Common myeloid progenitor, CD34-positive (primary cell): ENCODE data around the gene OSTF1.
A peak's percentile ranks its signal among the peaks of the same experiment; 100 is the strongest.

Experiments
- CTCF ChIA-PET: fragments of 350-600 bp; sonication (Branson Sonifier 250); formaldehyde crosslinking; loops from one replicate; lab custom pipeline; 2021; ENCODE audit warnings: antibody characterized with exemption; lab: Charles Lee
- POLR2A ChIA-PET: fragments of 350-600 bp; sonication (Branson Sonifier 250); formaldehyde crosslinking; loops from one replicate; lab custom pipeline; 2021; ENCODE audit warnings: antibody characterized with exemption; lab: Charles Lee
- DNase-seq, 3 donors: peaks; one replicate each; pipeline versions ENCODE4 v3.0.0 to v3.0.0-alpha.2; 2013
- H3K27ac ChIP-seq, 2 experiments: 1 replicate in 1 of 2; 2 replicates in 1 of 2; pipeline ENCODE4 v1.7.0; 2013; ENCODE audit warnings: inconsistent platforms in 2 of 2, low read length in 2 of 2, mild to moderate bottlenecking in 2 of 2, low read depth in 1 of 2, moderate library complexity in 1 of 2; ENCODE audit not compliant: severe bottlenecking in 2 of 2, insufficient read depth in 1 of 2, poor library complexity in 1 of 2
- H3K27me3 ChIP-seq, 5 experiments: replicated peaks in 2 of 5; 1 replicate in 3 of 5; 2 replicates in 2 of 5; pipeline versions ENCODE4 v1.6.1 to v1.7.0; 2013; ENCODE audit warnings: low read length in 4 of 5, mild to moderate bottlenecking in 2 of 5, moderate library complexity in 2 of 5, inconsistent platforms in 1 of 5; ENCODE audit not compliant: insufficient read depth in 5 of 5, control insufficient read depth in 4 of 5
- H3K36me3 ChIP-seq, 4 experiments: 1 replicate in 2 of 4; 2 replicates in 2 of 4; pipeline versions ENCODE4 v1.6.1 to v1.7.0; 2013; ENCODE audit warnings: low read length in 3 of 4, control low read depth in 1 of 4, mild to moderate bottlenecking in 1 of 4; ENCODE audit not compliant: control insufficient read depth in 4 of 4, insufficient read depth in 4 of 4
- H3K4me1 ChIP-seq, 4 experiments: 1 replicate in 3 of 4; 2 replicates in 1 of 4; pipeline versions ENCODE4 v1.6.1 to v1.7.1; 2013; ENCODE audit warnings: low read length in 3 of 4, mild to moderate bottlenecking in 3 of 4, control low read depth in 1 of 4, inconsistent platforms in 1 of 4, moderate library complexity in 1 of 4; ENCODE audit not compliant: control insufficient read depth in 4 of 4, insufficient read depth in 4 of 4; ENCODE audit errors: control extremely low read depth in 1 of 4
- H3K4me3 ChIP-seq, 7 experiments: 1 replicate in 4 of 7; 2 replicates in 3 of 7; pipeline versions ENCODE4 v1.5.1 to v1.7.0; 2013; ENCODE audit warnings: mild to moderate bottlenecking in 7 of 7, low read length in 6 of 7, moderate library complexity in 6 of 7, inconsistent platforms in 2 of 7, low read depth in 2 of 7, control low read depth in 1 of 7; ENCODE audit not compliant: insufficient read depth in 4 of 7, control insufficient read depth in 1 of 7; ENCODE audit errors: extremely low read depth in 1 of 7
- H3K9me3 ChIP-seq, 5 experiments: 1 replicate in 4 of 5; 2 replicates in 1 of 5; pipeline versions ENCODE4 v1.6.1 to v1.7.1; 2013; ENCODE audit warnings: low read length in 4 of 5, mild to moderate bottlenecking in 2 of 5, inconsistent platforms in 1 of 5, low read depth in 1 of 5, moderate library complexity in 1 of 5; ENCODE audit not compliant: control insufficient read depth in 4 of 5, insufficient read depth in 2 of 5; ENCODE audit errors: control extremely low read depth in 1 of 5
- WGBS: methylation state at CpG from one replicate; pipeline ENCODE4 v1.1.5; 2013; ENCODE audit not compliant: insufficient coverage; 5-methylcytosine and 5-hydroxymethylcytosine counted together

OSTF1 gene

DNA sequence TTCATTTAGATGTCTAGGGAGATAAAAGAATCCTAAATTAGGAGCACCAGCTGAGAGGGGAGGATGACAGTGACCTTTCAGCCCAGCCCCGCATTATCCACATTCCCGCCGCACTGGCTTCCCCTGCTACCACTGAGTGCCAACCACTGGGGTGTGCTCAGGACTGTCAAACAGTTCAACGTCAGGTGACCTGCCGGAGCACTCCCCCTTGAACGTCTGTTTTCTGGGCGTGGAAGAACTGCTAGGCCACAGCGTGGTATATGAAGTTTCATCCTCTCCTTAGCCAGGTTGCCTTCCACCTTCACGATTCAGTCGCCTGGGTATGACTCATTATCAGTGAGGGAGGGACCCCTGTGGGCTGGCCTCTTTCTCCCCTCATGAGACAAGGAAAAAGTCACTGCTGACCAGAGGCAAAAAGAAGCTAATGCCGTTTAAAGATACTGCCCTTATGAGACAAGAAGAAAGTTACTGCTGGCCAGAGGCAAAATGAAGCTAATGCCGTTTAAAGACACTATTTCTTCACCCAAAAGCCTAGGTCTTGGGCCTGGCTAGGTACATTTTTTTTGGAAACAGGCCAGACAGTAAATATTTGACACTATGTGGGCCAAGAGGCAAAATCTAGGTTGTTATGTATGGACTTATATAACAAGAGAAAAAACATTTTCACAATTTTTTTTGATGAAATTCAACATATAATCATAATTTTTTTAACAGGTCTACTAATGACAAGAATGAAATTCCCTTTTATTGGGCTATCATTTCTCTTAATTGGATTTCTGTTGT lies 4.9 kb upstream of the OSTF1 start:
- 92% methylated on average over 11 of the region's 12 CpGs for WGBS
- POLR2A ChIA-PET = interaction anchor here (0.6 kb wide), 1 partner anchor 10 kb away, joined by 3 read pairs; no protein-coding TSS in a partner anchor
- H3K27me3 ChIP-seq = no peaks in the 10 kb centered on the region
- H3K9me3 ChIP-seq = no peaks in the 10 kb centered on the region
- H3K4me3 ChIP-seq = no peak overlapping the region
- CTCF ChIA-PET = interaction anchor here (0.6 to 1.6 kb wide), 5 partner anchors 9 to 267 kb away, joined by 3 to 6 read pairs (median 4); partner anchors contain the start of gene CARNMT1
- no peak overlapping the region for H3K27ac ChIP-seq
- peak in 1 of 3 donors; percentile 9 for DNase-seq
- H3K4me1 ChIP-seq = peaks cover 0 to 26% (median 19%) of the 10 kb centered on the region in 4 experiments
- peaks cover 0 to 6% (median 4%) of the 10 kb centered on the region in 4 experiments for H3K36me3 ChIP-seq

DNA sequence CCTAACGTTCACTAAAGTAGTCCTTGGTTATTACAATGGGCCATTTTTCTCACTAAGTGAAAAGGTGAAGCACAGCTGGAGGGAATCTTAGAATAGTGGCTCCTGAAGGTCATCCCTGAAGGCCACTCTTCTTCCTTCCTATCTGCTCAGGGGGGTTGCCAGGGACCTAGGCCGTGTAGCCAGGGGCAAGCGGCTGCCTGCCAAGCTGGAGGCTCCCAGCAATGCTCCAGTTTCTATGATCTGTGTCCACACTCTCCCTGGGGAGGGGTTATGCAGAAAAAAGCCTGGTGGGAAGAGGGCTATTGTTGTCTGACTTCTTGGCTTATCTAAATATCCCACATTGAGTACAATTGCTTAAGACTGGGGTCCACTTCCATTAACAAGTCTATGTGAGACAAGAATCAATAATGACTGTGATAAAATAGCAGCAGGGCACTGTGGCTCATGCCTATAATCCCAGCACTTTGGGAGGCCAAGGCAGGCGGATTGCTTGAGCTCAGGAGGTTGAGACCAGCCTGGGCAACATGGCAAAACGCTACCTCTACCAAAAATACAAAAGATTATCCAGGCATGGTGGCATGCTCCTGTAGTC lies 4.1 kb upstream of the OSTF1 start:
- DNase-seq = no peak
- Histone ChIP-seq H3K27ac (no peak overlapping the region), H3K27me3 (no peaks in the 10 kb centered on the region), H3K36me3 (peaks cover 0 to 6% (median 4%) of the 10 kb centered on the region in 4 experiments), H3K9me3 (no peaks in the 10 kb centered on the region), H3K4me1 (peaks cover 2 to 29% (median 21%) of the 10 kb centered on the region in 4 experiments), H3K4me3 (no peak overlapping the region)
- CTCF ChIA-PET = interaction anchor here (1.6 to 2.0 kb wide), 2 partner anchors 9 to 56 kb away, joined by 4 to 6 read pairs; partner anchors contain the start of gene CARNMT1
- 100% methylated on average over 2 of the region's 5 CpGs for WGBS
- POLR2A ChIA-PET = no interaction called here

DNA sequence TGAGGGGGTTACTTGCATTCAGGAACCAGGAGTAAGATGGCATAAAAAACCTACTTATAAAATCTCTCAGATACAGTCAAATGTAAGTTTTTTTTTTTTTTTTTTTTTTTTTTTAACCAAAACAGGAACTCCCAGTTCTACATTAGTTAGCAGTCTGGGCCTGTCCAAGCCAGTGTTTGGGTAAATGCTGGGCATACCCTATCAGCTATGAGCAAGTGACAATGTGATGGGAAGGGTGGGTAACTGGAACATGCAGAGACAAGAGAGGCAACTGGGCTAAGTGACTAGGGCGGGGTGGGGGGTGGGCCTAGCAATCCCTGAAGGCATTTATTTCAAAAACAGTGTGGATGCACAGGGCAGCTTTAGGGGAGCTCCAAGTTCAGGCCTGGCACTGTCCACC lies 2.7 kb upstream of the OSTF1 start:
- H3K27ac ChIP-seq = no peak overlapping the region
- peak in 2 of 3 donors; percentile 46 to 63 for DNase-seq
- peaks cover 7 to 42% (median 26%) of the 10 kb centered on the region in 4 experiments for H3K4me1 ChIP-seq
- 67% methylated on average over 1 of the region's 1 CpG for WGBS
- ChIA-PET CTCF (interaction anchor here (0.9 to 2.3 kb wide), 5 partner anchors 8 to 311 kb away, joined by 3 to 10 read pairs (median 3); partner anchors contain the start of gene CARNMT1), POLR2A (no interaction called here)
- no peaks in the 10 kb centered on the region for H3K27me3 ChIP-seq
- H3K4me3 ChIP-seq = peak overlapping the region in 1 of 7 experiments; percentile 12
- peaks cover 0 to 5% (median 2%) of the 10 kb centered on the region in 4 experiments for H3K36me3 ChIP-seq
- H3K9me3 ChIP-seq = no peaks in the 10 kb centered on the region

DNA sequence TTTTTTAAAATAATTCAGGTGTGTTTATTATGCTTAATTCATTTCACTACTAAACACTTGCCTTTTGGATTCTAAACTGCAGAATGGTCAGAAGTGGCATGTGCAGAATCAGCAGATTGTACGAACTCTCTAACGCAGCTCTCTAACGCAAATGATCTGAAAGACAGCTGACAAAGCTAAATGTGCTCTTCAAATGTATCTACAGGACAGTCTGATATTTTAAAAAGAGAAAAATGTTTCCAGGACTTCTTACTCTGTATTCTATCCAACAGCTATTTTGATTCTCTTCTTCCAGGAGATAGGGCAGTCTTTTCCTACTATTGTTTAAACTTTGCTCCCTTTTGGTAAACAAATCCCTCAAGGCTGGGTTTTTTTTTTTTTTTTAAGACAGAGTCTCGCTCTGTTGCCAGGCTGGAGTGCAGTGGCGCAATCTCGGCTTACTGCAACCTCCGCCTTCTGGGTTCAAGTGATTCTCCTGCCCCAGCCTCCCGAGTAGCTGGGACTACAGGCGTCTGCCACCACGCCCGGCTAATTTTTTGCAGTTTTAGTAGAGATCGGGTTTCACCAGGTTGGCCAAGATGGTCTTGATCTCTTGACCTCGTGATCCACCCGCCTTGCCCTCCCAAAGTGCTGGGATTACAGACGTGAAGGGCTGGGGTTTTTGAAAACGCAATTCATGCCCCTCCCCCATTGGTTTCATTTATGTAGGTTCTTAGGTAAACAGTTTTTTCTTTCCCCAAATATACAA lies 1.6 kb upstream of the OSTF1 start:
- no peak for DNase-seq
- POLR2A ChIA-PET = no interaction called here
- CTCF ChIA-PET = interaction anchor here (0.6 to 2.3 kb wide), 9 partner anchors 8 to 447 kb away, joined by 3 to 10 read pairs (median 3); partner anchors contain the start of gene CARNMT1
- Histone ChIP-seq H3K4me3 (peak overlapping the region in 6 of 7 experiments; percentile 91 to 99 (median 96)), H3K27me3 (no peaks in the 10 kb centered on the region), H3K9me3 (no peaks in the 10 kb centered on the region), H3K27ac (peak overlapping the region in 1 of 2 experiments; percentile 76), H3K36me3 (peaks cover 0 to 5% (median 1%) of the 10 kb centered on the region in 4 experiments), H3K4me1 (peaks cover 7 to 53% (median 30%) of the 10 kb centered on the region in 4 experiments)
- 63% methylated on average over 10 of the region's 16 CpGs for WGBS

DNA sequence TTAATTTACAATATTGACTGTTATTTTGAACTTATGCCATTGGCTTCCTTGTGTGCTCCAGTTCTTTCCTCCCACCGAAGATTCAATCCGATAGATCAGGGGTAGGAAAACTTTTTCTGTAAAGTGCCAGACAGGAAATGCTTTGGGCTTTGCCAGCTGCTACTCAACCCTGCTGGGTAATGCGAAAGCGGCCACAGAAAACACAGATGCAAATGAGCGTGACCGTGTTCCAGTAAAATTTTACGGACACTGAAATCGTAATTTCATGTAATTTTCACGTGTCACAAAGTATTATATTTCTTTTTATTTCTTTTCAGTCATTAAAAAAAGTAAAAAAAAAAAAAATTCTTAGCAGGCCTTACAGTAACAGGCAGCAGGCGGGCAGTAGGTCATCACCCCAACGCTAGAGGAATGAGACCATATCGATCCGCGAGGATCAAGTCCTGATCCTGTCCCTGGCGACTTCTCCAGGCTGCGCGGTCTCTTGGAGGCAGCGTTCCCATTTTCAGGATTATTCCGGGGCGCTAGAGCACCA lies 958 bp upstream of the OSTF1 start:
- H3K36me3 ChIP-seq = peaks cover 0 to 4% (median 1%) of the 10 kb centered on the region in 4 experiments
- ChIA-PET POLR2A (interaction anchor here (1.2 kb wide), 1 partner anchor 60 kb away, joined by 3 read pairs; no protein-coding TSS in a partner anchor), CTCF (interaction anchor here (1.1 to 1.6 kb wide), 5 partner anchors 56 to 316 kb away, joined by 3 to 5 read pairs (median 3); no protein-coding TSS in a partner anchor)
- peaks cover 7 to 55% (median 30%) of the 10 kb centered on the region in 4 experiments for H3K4me1 ChIP-seq
- H3K27me3 ChIP-seq = no peaks in the 10 kb centered on the region
- 0% methylated on average over 13 of the region's 20 CpGs for WGBS
- no peaks in the 10 kb centered on the region for H3K9me3 ChIP-seq
- H3K27ac ChIP-seq = peak overlapping the region; percentile 54 to 76
- DNase-seq = peak; percentile 44 to 74 (median 65)
- peak overlapping the region; percentile 91 to 99 (median 95) for H3K4me3 ChIP-seq

DNA sequence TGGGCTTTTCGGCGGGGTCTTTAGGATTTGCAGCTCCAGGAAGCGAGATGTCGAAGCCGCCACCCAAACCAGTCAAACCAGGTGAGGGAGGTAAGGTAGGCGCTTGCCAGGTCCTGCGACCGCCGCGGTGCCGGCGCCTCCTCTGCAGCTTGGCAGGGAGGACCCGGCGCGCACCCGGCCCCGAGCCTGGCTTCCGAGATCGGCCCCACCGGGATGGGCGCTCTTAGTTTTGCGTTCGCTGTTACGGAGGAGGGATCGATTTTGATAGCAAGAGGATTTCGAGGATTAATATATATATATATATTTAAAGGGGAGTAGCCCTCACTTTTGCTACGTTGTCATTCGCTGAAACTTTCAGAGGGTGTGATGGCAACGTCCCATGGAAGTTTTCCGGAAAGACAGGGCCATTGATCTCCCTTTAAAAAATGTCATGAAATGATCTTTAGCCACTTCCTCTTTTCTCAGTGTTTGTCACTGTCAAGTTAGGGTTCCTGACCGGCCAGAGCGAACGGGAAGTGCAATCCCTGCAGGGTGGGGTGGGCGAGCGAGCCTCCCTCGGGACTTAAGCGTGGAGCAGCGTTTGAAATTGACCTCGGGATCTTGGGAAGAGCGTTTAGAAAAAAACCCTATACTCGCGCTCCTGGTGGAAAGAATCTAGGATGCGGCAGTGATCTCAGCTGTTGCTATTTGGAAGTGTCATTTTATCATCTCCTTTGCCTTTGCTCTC lies 495 bp downstream of the OSTF1 start:
- Histone ChIP-seq H3K27me3 (no peaks in the 10 kb centered on the region), H3K36me3 (peaks cover 0 to 2% (median 0%) of the 10 kb centered on the region in 4 experiments), H3K9me3 (no peaks in the 10 kb centered on the region), H3K4me3 (peak overlapping the region; percentile 82 to 99 (median 95)), H3K4me1 (peaks cover 7 to 55% (median 30%) of the 10 kb centered on the region in 4 experiments), H3K27ac (peak overlapping the region; percentile 33 to 79)
- ChIA-PET POLR2A (no interaction called here), CTCF (interaction anchor here (1.1 kb wide), 1 partner anchor 60 kb away, joined by 3 read pairs; no protein-coding TSS in a partner anchor)
- 0% methylated on average over 28 of the region's 43 CpGs for WGBS
- peak; percentile 54 to 79 (median 68) for DNase-seq
